COLO668 (cell line): ENCODE results near the gene MCC.

Experiments used
- DNase-seq: peaks from one replicate; lab custom pipeline; 2025; ENCODE audit not compliant: unreplicated experiment; lab: John Stamatoyannopoulos, UW

The MCC gene

DNA sequence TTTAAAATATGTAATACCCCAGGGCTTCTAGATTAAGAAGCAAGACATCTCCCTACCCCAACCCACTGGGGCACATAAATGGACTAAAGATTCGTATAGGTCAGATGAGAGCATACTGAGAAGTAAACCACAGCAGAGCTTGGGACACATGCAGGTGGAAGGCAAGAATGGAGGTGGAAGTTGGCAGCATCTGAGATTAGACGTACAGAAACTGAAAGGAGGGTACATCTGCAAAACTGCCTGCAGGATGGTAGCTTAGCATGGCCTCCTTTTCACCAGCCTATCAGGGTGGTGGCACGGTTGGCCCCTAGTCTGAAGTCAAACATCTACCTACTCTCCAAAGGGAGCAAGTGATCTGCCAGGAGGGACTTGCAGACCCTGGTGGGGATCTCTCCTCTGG is 235.2 kb downstream of the MCC start:
- DNase-seq = no peak

- no peak for DNase-seq
These were observed 236.2 kb downstream of the MCC start for GRCh38 chr5:113252066-113252465.

DNA sequence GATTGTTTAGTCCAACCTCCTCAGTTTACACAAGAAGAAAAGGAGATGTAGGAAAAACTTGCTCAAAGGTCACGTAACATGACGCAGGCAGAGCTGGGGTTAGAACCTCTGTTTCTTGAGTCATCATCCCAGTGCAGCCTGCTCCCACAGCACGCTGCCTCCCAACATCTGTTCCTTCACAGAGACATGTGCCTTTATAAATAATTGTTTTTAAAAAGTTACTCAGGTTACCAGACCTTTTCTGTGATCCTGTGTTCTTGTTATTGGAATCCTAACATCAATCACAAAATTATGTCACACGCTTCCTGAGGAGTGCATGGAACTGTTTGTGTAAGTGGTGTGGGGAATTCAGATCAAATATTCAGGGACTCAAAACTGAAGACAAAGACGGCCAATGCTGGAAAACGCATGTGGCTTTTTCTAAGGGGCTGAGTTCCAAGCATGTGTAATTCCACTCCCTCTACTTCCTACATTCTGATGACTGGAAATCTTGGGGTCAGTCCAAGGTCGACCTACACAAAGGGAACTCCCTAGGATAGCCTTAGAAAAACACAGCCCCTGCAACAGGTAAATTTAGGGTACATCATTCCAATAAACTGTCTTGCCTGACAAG is 237.8 kb downstream of the MCC start:
- no peak for DNase-seq

DNA sequence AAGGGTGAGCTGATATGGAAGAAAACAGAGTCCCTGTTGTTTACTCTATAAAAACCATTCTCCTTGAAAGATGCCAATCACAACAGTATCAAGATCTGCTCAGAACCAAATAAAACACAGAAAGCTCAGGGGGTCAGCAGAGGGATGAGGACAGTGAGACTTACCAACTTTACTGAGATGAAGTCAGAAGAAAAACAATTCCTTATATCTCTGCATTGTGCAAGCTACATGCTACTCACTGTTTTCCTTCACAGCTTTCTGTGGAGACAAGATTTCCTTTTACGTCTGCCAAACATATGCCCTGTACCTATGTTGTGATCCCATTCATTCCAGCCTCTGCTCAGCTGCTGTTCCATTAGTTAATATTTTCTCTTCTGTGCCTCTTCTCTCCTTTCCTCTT is 239.0 kb downstream of the MCC start:
- no peak for DNase-seq

DNA sequence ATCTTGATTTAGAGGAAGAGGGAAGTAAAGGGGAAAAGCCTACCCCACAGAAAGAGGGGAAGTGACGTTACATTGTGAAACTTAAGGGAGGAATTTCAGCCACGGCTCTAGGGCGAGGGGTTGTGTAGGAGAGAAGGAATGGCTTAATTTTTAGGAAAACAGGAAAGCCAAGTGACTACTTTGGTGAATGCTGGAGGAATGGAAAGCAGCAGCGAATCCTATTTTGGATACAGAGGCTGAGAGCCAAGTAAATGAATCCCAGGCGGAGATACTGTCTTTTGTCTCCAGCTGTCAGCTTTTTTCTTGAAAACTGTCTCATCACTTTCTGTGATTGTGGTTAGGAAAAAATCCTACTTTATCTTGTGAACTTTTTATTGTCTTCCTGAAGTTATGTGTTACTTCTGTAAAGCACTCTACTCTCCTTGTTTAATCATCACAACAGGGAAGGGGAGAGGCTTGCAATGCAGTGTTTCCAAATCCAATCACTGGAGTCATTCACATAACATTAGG is 241.8 kb downstream of the MCC start:
- DNase-seq = no peak

DNA sequence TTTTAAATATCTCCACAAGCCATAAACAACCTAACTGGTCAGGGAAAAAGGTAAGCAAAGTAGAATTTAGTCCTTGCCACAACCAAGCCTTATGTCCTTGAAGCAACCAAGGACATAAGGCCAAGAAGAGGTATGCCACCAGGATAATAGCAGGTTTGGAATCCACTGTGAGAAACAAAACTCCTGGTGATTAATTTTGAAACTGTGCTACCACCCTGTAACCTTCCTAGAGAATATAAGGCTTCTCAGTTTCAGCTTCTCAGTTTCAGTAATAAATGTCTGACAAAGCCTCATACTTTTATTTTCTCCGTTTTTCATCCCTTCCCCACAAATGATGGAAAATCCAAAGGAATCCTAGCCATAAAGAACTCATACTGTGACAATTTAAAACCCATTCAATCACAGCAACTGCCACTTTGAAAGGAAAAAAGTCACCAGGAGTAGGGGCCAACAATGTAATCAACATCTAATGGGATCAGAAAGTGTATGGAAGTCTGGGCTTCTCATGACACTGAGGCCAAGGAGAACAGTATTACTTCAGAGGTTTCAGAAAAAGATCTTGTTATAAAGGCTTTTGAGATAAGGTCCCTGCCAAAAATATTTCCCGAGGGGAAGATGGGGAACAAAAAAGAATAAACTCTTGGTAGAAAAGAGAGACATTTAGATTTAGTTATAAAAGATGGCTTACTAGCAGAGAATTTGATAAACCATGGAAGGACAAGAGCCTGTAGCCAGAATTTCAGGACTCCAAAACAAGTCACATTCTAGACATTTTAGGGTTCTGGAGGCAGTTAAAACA is 242.6 kb downstream of the MCC start:
- no peak for DNase-seq

DNA sequence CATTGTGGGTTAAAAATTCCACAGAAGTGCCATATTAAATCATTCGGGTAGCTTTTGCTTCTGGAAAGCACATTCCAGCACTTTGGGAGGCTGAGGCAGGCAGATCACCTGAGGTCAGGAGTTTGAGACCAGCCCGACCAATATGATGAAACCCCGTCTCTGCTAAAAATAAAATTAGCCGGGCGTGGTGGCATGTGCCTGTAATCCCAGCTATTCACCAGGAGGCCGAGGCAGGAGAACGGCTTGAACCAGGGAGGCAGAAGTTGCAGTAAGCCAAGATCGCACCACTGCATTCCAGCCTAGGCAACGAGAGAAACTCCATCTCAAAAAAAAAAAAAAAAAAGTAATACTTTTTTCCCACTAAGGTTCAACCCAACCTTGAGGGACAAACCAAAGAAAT is 243.3 kb downstream of the MCC start:
- DNase-seq = no peak

- no peak for DNase-seq
These were observed 244.9 kb downstream of the MCC start for GRCh38 chr5:113243349-113243664.

GRCh38 chr5:113242481-113243348 is 245.5 kb downstream of the MCC start:
- DNase-seq = no peak

GRCh38 chr5:113240951-113241726 is 247.1 kb downstream of the MCC start:
- DNase-seq = no peak

DNA sequence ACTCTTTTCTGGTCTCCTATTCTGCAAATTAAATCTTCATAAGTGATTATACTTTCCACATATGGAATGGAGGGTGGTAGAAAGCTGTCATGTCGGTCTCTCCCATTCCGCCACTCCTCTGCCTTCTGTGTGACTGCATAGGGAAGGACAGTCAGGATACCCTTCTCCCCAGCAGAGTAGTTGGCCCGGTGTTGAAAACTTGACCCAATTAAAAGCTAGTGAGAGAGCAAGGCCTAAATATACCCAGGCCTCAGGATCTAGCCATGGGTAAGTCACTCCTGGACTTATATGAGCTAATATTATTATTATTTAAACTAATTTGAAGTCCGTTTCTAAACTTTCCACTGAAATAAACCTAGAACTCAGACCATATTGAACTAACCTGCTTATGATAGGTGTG is 248.2 kb downstream of the MCC start:
- DNase-seq = no peak

- DNase-seq = no peak
These were observed 250.4 kb downstream of the MCC start for GRCh38 chr5:113237893-113238292.

DNA sequence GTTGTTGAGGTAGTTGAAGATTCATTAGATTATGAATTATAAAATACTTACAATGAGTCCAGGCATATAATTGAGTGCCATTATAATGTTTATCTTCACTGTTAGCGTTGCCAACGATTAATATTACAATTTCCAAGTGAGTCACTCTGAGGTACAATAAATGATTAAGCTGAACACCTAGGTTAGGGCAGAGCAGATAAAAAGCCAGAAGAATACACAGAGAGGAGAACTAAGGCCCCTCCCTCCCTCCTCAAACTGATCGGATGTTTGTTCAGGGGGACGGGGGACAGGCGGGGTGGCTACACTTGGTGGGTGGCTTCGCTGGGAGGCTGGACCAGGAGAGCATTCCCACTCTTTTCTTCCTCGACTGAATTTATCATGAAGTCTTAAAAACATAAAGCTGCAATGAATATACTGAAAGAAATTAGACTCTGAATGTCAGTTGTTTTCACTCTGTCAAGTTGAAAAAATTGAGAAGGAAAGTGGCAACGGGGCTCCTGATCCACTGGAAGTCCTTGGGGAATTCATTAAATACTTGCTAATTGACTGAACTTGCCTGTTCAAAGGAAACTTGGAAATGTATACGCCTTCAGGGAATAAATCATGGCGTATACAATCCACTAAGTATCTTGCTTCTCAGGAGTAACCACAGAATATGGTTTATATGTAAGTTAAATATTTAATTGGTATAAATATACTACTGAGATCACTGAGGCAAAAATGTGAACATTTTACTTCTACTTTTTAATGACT is 251.5 kb downstream of the MCC start:
- DNase-seq = no peak

- no peak for DNase-seq
These were observed 252.4 kb downstream of the MCC start for GRCh38 chr5:113235884-113236283.

DNA sequence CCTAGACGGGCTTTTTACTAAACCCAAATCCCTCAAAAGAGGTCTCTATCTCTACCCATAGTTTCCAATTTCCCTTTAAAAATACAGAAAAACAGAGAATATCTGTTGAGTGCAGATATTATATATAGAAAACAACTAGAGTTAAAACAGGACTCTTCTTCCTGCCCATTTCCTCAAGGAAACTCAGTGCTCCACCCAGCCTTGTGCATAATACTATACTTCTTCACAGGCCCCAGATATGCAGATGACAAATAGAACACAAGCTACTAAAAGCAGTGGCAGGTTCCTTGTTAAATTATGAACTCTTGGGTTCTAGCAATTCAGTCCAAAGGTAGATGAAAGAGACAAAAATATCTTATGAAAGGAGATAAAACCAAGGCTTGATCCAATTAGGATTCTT is 253.7 kb downstream of the MCC start:
- no peak for DNase-seq

DNA sequence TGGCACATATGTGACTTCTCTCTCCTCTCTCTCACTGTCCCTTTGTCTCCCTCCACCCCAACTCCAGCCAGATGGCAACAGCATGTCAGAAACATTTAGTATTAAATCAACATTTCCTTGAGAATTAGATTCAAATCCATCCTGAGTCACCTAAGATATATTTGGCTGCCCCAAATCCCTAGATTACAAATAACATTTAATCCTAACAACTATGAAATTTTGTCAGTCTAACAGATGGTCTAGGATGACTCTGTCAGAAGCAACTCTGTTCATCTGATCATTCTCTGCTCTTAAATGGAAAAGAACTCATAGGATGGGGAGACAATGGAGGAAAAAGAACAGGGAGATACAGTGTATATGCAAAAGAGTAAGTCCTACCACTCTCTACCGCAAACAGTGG is 254.6 kb downstream of the MCC start:
- DNase-seq = no peak

DNA sequence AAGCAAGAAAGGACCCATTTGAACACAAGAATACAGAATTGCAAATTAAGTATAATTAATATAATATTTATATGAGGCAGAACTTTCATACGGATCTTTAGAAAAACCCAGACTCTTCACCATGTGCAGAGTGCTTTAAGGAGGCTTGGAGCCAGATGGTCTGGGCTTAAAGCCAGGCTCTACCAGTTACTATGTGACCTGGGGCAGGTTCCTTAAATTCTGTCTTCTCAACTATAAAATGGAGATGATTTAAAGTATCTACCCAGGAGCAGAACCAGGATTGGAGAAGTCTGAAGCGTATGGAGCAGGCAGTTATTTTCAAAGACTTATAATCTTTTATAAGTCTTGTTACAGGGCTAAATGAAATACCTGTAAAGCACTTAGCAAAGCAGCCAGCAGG is 255.6 kb downstream of the MCC start:
- no peak for DNase-seq

GRCh38 chr5:113232221-113232620 is 256.0 kb downstream of the MCC start:
- DNase-seq = no peak

DNA sequence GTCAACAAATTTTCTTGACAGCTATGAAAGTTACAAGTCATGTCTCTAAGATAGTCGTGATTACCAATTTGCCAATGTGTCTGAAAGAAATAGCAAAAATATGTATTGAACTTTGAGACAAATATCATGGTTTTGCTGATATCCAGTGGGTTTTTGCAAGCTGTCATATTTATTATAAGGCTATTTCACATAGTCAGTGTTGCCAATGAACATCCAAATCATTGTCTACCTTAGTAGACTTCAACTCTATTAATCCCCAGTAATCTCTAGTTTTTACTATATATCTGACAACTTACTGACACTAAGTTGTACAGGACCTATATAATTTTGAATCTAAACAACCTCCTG is 256.6 kb downstream of the MCC start:
- no peak for DNase-seq
